Stimulated activated CD4-positive, alpha-beta T cell treated with anti-CD3 and anti-CD28 coated beads, Interleukin-15, amount 100 ng/mL, for 1 hour (primary cell): ENCODE measurements around the gene FRY.
"Not testable (repeated sequence)": the region's sequence is repeated elsewhere in the genome, so short reads cannot be mapped to it uniquely, and the experiment has no call there.

ENCODE experiments used
- DNase-seq, 2 donors: peaks; one replicate each; pipeline ENCODE4 v3.0.0-alpha.2; 2020; ENCODE audit warnings: low read depth in 1 of 2, low spot score in 1 of 2

Gene FRY

DNA sequence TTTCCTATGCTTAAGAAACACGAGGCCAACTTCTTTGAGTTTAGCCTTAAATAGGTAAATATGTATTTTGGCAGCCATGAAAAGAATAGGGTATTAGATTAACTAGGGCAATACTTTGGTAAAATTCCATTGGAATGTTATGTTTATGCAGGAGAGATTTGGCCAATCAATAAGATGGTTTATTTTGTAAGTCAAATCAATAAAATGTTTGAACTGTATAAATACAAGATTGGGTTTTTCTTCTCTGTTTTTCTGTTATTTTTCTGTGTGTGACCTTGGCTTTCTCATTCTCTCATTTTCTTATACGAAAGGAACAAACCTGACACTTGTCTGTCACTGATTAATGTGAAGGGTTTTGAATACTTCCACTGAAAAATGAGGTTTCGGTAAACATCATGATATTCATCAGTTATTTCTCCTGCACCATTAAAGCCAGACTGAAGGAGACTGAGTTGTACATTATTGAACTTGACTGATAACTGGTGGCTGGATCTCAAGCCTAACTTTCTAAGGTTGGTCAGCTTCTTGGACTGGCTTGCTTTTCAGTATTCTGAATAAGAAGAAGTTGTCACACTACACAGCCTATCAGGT, 8.6 kb downstream of the FRY start:
- DNase-seq: no peak

DNA sequence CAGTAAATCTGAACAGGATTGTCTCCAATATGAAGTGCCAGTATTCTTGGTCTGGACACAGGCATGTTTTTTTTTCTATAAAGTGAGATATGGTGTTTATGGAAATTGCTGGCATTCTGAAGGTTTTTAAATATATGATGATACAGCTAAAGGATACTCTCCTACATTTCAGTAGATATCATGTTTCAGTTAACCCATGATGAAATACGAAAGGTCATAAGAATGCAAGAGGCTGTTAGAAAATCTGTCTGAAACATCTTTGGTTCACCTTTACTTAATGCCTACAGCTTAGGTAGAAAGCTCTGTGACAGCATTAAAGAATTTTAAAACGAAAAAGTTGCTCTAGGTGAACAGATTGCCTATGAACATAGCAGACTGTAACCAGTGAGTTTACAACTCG, 9.1 kb downstream of the FRY start:
- DNase-seq: no peak

GRCh38 chr13:32041429-32041828, 9.9 kb downstream of the FRY start:
- no peak for DNase-seq

DNA sequence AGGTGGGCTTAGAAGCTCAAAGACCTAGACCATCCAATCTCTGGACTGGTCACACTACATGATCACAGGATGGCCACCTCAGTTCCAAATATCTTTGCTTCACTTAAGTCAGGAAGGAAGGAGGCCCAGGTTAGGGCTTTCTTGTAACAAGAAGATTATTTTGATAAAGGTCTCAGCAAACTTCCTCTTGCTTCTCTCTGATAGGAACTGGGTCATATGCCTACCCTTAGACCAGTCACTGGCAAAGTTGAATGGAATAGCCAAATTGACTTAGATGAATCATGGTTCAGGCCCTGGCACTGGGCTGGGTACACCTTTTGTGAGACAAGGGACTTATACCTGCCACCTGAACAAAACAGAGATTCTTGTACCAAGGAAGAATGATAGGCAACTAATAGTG, 11.0 kb downstream of the FRY start:
- DNase-seq: no peak

DNA sequence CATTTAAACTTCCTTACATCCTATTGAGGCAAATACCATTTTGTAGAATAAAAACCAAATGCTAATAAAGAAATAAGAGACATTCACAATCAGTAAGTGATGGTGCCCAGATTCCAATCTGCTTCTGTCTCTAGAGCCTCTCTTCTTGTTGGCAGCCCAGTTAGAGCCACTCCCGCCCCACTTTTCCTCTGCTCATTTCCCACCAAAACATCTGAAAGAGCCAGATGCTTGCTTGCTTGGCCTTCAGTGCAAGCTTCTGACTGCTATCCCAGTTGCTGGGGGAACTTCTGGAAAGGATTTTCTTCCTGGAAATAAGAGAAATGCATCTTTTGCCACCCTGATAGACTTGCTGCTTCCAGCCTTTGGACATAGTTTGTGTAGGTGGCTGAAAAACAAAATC, 12.9 kb downstream of the FRY start:
- no peak for DNase-seq

DNA sequence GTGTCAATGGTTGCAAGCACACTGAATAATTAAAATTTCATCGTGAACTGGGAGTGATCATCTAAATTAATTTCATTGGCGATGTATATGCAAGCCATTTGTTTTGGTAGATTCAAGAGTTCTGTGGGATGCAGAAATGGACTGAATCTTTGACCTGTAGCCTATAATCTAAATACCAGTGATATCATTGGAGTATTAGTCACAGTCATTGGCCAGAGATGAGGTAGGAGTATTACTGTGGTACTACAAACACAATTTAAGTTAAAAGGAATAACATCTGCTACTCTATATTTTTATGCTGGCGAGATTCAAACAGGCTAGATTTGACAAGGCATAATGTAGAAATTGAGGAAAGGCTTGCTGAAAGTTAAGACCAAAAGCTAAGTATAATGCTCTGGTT, 14.0 kb downstream of the FRY start:
- DNase-seq: no peak

- no peak for DNase-seq
Measured at GRCh38 chr13:32045982-32046785, 14.6 kb downstream of the FRY start.

DNA sequence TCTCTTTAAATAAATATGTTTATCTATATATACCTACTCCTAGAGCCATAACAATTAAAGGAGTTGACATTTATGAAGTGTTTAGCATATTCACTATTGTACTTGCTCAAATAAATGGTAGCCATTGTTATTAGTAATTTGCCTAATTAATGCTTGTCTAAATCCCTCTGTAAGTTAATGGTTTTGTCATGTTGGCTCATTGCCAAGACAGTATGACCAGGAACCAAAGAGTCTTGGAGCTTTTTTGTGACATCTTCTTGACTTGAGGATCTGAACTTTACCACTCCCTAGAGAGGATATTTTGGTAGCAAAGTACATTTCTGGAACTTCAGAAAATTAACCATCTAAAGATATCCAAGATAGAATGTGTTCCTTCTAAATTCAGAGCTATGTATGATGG, 15.5 kb downstream of the FRY start:
- no peak for DNase-seq

GRCh38 chr13:32047793-32048192, 16.2 kb downstream of the FRY start:
- no peak for DNase-seq

GRCh38 chr13:32048816-32049215, 17.2 kb downstream of the FRY start:
- no peak for DNase-seq

DNA sequence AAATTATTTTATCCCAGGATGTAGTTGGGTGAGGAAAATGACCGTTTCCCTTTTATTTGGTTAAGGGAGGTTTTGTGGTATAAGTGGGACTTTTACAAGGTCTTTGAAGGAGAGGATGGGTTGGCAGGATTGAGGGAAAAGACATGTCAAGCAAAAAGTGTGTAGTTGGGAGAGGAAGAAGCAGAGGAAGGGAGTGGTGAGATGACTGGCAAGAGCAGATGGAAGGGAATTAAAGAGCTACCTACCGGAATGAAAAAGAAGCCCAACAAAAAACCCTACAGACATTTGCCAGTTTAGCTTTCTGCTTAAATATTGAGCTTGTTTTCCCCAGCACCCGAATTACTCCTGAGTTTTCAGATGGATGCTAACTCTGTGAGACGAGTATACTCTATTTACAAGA, 19.6 kb downstream of the FRY start:
- no peak for DNase-seq

DNA sequence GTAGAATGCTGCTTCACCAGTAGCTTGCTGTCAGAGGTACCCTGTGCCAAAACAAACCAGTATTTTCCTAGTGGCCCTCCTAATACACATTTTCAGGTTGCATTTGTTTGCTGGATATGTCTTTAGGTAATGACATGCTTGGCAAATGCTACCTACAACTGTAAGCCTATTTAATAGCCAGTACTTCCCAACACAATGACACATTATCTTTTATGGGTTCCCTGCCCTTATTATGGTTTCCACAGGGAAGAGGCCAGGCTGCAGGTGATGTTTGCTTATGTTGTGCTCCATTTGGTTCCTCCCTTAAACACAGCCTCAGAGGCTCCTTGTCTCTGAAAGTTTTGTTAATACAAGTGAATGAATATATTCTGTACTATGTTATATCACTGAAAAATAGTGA, 24.7 kb downstream of the FRY start:
- DNase-seq: no peak

DNA sequence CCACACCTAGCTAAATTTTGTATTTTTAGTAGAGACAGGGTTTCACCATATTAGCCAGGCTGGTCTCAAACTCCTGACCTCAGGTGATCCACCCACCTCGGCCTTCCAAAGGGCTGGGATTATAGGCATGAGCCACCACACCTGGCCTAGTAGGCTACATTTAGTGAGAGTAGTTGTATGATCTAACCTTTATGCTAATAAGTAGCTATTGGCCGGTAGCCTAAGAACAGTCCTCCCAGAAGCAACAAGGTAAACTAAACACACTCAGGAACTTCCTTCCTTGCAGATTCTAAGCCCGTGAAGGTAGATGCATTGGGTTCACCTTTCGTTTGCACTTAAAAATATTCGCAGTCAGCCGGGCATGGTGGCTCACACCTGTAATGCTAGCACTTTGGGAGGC, 25.8 kb downstream of the FRY start:
- not testable (repeated sequence) for DNase-seq

GRCh38 chr13:32059511-32059984, 28.0 kb downstream of the FRY start:
- no peak for DNase-seq

DNA sequence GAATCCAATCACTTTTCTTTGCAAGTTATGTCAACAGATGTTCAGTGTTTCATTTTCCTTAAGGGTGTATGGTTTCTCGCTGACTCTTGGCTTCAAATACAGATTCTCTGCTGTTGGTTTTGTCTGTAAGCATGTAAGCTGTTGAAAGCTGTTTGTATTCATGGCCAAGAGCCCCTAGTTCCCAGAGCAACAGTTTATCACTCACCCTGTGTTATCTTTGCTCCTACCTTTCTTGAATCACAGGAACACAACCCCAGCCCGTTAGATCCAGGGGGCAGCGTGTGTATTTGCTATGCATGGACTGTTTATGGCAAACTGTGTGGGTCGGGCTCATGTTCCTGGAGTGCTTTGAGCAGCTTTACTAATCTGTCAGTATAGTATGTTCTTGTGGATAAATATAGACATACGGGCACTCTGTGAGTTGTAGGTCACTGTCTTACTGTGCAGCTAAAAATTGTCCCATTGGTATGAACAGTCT, 28.9 kb downstream of the FRY start:
- DNase-seq: no peak

GRCh38 chr13:32063619-32064233, 32.2 kb downstream of the FRY start:
- DNase-seq: no peak

DNA sequence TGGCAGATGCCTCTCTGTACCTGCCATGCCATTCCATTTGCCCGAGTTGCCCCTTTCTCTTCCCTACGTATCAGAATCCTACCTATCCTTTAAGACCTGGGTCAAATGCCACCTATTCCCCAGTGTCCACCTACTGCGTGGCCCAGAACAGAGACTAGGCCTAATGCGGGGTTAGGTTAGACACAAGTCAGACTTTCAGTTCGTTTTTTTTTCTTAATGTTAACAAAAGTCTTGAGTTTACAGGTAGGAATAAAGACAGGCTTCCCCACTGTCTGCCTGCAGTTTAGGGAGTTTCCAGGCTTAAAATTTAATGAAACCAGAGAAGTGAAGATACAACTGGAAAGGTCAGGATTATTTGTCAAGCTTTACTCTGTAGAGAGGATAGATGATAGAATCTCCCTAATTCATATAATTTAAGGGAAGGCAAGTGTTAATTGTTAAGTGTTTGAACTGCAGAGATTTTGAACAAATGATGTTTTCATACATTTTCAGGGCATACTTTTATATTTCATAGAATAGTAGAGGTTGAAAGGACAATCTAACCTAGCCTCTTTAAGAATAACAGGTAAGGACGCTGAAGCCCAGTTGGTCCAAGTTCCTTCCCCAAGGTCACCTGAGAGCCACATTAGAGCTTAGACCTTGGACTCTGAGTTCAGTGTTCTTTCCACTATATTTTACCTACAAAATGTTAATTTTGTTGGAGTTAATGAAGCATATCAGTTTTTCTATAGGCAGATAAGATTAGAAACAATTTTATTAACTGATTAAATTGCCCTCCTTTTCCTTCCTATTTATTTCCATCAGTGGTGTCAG, 35.8 kb downstream of the FRY start:
- DNase-seq: no peak

DNA sequence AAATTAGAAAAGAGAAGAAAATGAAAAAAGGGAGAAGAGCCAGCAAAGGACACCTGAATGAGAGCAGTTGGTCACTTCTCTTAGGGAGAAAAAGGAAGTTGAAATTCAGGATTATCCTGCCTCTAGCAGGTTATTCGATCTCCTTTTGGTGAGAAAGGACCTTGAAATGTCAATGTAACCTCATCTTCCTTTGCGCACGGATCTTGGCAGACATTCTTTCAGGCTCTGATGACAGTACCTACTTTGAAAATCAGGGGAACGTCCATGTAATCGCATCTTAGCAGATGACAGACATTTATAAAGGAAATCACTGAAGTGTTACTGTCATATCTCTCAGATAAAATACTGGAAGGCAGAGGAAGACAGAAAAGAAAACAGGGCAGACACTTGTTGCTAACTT, 36.7 kb downstream of the FRY start:
- no peak for DNase-seq

- DNase-seq: no peak
Measured at GRCh38 chr13:32073180-32073864, 41.7 kb downstream of the FRY start.

GRCh38 chr13:32075170-32075851, 43.7 kb downstream of the FRY start:
- no peak for DNase-seq
